Measurements from ENCODE around the gene ADRA2C.

DNA sequence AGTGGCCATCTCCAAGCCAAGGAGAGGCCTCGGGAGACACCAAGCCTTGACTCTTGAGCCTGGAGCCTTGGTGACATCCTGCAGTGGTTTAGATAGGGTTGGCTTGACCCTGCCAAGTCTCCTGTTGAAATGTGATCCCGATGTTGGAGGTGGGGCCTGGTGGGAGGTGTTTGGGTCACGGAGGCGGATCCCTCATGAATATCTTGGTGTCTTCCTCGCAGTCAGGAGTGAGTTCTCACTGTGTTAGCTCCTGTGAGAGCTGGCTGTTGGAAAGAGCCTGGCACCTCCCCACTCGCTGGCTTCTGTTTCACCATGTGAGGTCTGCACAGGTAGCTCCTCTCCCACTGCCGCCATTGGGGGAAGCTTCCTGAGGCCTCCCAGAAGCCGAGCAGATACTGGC lies 38.8 kb downstream of the ADRA2C start:
- TF ChIP-seq POLR2AphosphoS5 (IDR thresholded peaks at IDR 0.05; ENCODE audit: low read depth, low read length) (no peak), POLR2A (IDR thresholded peaks at IDR 0.05; ENCODE audit: low read depth, low read length) (no peak)
